Stomach (tissue), 4 donors: ENCODE data around the gene ANKRD49.

Experiments
- POLR2A ChIP-seq, 4 donors: fragments of 450-650 bp; IDR thresholded peaks; one replicate each; pipeline ENCODE4 v1.6.1; 2016; ENCODE audit warnings: antibody characterized with exemption in 4 of 4, control low read depth in 2 of 4, mild to moderate bottlenecking in 1 of 4, moderate library complexity in 1 of 4
- TF ChIP-seq, protein P1 (sequence below), 7 experiments: fragments of 450-650 bp in 4 of 7; fragments of 200-600 bp in 3 of 7; sonication (generic) in 3 of 7; IDR thresholded peaks; one replicate each; pipeline ENCODE4 v1.5.1; 2016 to 2019; ENCODE audit warnings: antibody characterized with exemption in 7 of 7, control low read depth in 2 of 7, mild to moderate bottlenecking in 1 of 7

DNA sequence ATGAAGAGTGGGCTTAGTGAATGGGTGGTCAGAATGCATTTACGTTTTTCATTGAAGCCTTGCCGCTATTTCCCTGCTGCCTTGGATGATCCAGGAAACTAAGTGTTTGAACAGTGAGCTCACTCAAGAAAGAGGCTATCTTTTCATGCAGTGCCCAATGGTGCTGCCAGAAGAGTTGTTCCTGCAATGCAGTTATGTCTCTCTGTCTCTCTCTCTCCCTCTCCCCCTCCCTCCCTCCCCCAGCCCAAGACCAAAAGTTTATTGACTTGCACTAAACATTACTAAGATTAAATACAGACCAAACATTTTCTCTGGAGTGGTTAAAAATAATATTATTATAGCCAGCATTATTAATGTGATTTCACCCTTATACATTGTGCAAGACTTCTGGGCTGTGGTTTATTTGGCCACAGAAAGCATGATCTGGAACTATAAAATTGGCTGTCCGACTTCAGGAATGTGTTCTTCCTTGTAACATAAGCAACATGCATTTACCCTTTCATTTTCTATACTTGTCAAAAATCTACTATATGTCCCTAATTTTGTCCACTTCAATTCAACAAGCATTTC lies 43.3 kb downstream of the ANKRD49 start:
- TF ChIP-seq, protein P1, sequence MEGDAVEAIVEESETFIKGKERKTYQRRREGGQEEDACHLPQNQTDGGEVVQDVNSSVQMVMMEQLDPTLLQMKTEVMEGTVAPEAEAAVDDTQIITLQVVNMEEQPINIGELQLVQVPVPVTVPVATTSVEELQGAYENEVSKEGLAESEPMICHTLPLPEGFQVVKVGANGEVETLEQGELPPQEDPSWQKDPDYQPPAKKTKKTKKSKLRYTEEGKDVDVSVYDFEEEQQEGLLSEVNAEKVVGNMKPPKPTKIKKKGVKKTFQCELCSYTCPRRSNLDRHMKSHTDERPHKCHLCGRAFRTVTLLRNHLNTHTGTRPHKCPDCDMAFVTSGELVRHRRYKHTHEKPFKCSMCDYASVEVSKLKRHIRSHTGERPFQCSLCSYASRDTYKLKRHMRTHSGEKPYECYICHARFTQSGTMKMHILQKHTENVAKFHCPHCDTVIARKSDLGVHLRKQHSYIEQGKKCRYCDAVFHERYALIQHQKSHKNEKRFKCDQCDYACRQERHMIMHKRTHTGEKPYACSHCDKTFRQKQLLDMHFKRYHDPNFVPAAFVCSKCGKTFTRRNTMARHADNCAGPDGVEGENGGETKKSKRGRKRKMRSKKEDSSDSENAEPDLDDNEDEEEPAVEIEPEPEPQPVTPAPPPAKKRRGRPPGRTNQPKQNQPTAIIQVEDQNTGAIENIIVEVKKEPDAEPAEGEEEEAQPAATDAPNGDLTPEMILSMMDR (IDR thresholded peaks at IDR 0.05) = no peak
- no peak for TF ChIP-seq POLR2A (IDR thresholded peaks at IDR 0.05)
